Pancreas (tissue), 10 donors: ENCODE data around the gene SLIT1. TPM values are rescaled to one million over a fixed set of nuclear protein-coding genes. Genes with fewer than 3 reads are reported as not detected.
"Not testable (repeated sequence)": the region's sequence is repeated elsewhere in the genome, so short reads cannot be mapped to it uniquely, and the experiment has no call there.

Experiments used
- ATAC-seq, 4 donors: fragments of 200-7000 bp; cut with Tn5 transposase; one replicate each; pipeline versions ENCODE4 v1.8.0 to v1.9.1; 2020; ENCODE audit warnings: mild to moderate bottlenecking in 4 of 4, moderate library complexity in 4 of 4
- DNase-seq, 6 donors: peaks; one replicate each; pipeline ENCODE4 v3.0.0-alpha.2; 2020
- FAIRE-seq: peaks from 2 replicates; lab custom pipeline; 2012; peaks lifted over from hg19 to GRCh38; lab: Jason Lieb, UNC
- H3K27ac ChIP-seq, 4 donors: fragments of 200-600 bp; sonication (generic); 1 replicate in 3 of 4; 2 replicates in 1 of 4; pipeline versions ENCODE4 v1.5.0 to v1.8.0; 2020
- H3K27me3 ChIP-seq, 4 donors: fragments of 200-600 bp; one replicate each; pipeline ENCODE4 v1.8.0; 2021
- H3K36me3 ChIP-seq, 3 donors: fragments of 200-600 bp; sonication (generic) in 1 of 3; one replicate each; pipeline versions ENCODE4 v1.5.0 to v1.8.0; 2020 to 2021
- H3K4me1 ChIP-seq, 3 donors: fragments of 200-600 bp; one replicate each; pipeline ENCODE4 v1.8.0; 2021
- H3K4me3 ChIP-seq, 4 donors: fragments of 200-600 bp; sonication (generic) in 2 of 4; one replicate each; pipeline versions ENCODE4 v1.5.0 to v1.8.0; 2020 to 2021
- H3K9me3 ChIP-seq, 4 donors: fragments of 200-600 bp; one replicate each; pipeline ENCODE4 v1.8.0; 2021
- CTCF ChIP-seq, 4 donors: fragments of 200-600 bp; sonication (generic) in 3 of 4; IDR thresholded peaks; one replicate each; pipeline versions ENCODE4 v1.5.0 to v1.8.0; 2021; ENCODE audit warnings: antibody characterized with exemption in 4 of 4
- WGBS, 2 donors: extraction: QIAGEN DNeasy Blood & Tissue Kit; methylation state at CpG; one replicate each; pipeline ENCODE4 v1.1.7; 2013; 5-methylcytosine and 5-hydroxymethylcytosine counted together
- intact Hi-C, 3 donors: fragments of 100-400 bp; cut with DNase I; formaldehyde crosslinking; loops; one replicate each; pipeline versions ENCODE4 v1.11.1 to v1.14.2; 2022
- polyA plus RNA-seq, 2 donors: library from polyadenylated mRNA; stranded (reverse); fragments of 200-250 nt; gene quantifications; one replicate each; pipeline ENCODE4 v1.2.3, GENCODE V29; 2013
- total RNA-seq, 6 donors: library from RNA; stranded (reverse); fragmentation: NEBNext Ultra II Directional in 4 of 6; extraction: Animal tissue kit (Norgen Biotek cat#: 25700) in 4 of 6; gene quantifications; one replicate each; pipeline versions ENCODE4 v1.2.1 to v1.2.4, GENCODE V29; 2021 to 2023
- donor health status: healthy with polysubstance abuse.
- donor health status: DM: no; HTN: no; CAD: no; lungs with moderate emphysema.
- donor health status: DM: no; HTN: no; CAD: no.
- donor health status: control.
- donor health status: control.
- donor health status: Bipolar disorder and iron deficiency.
- donor health status: DM: yes; HTN: yes; CAD: no.
- donor health status: DM: no; HTN: no; CAD: no.
- donor health status: DM: no; HTN: no; CAD: no.
- donor health status: DM: yes; HTN: yes; CAD: no.

SLIT1 gene
- total and polyA plus RNA-seq, 8 donors = 0.23 to 2.8 (median 0.89) TPM

DNA sequence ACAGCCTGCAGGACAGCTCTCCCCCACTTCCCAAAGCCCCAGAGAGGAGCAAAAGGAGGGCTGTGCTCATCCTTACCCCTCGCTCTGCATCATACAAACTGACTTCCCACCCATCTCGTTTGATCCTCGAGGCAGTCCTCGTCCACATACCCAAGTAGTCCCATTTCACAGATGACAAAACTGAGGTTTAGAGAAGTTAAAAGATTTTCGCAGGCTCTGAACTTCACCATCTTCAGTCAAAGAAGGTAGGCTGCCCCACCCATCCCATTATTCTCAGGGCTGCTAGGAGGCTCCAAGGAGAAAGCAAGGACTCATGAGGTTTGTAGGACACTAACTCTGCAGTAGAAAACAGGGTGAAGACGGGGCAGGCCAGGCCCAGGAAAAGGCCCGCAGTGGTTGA is 147.1 kb downstream of the SLIT1 start:
- Histone ChIP-seq H3K27ac (no peak overlapping the region), H3K9me3 (no peaks in the 10 kb centered on the region), H3K36me3 (no peaks in the 10 kb centered on the region), H3K4me3 (no peak overlapping the region), H3K27me3 (no peaks in the 10 kb centered on the region), H3K4me1 (no peaks in the 10 kb centered on the region)
- ATAC-seq (no peak), DNase-seq (no peak), FAIRE-seq (no peak)
- no peak for TF ChIP-seq CTCF (IDR thresholded peaks at IDR 0.05)
- 86 to 87% methylated on average over 7 of the region's 7 CpGs for WGBS, 2 donors
- intact Hi-C loops = no loop called here

GRCh38 chr10:97037365-97038361 is 148.1 kb downstream of the SLIT1 start:
- Histone ChIP-seq H3K27ac (peak overlapping the region in 1 of 4 donors; percentile 24), H3K9me3 (no peaks in the 10 kb centered on the region), H3K36me3 (no peaks in the 10 kb centered on the region), H3K27me3 (no peaks in the 10 kb centered on the region), H3K4me1 (no peaks in the 10 kb centered on the region), H3K4me3 (peak overlapping the region in 3 of 4 donors; percentile 24 to 45 (median 40))
- WGBS, 2 donors = 13 to 15% methylated on average over 29 to 30 of the region's 30 CpGs
- FAIRE-seq = no peak
- peak; percentile 71 to 88 (median 84) for DNase-seq
- TF ChIP-seq CTCF (IDR thresholded peaks at IDR 0.05) = peak; percentile 77 to 85 (median 82)
- peak; percentile 91 to 97 (median 96) for ATAC-seq
- intact Hi-C loops = no loop called here

- 71 to 80% methylated on average over 18 of the region's 18 CpGs for WGBS, 2 donors
- no peak overlapping the region for H3K4me3 ChIP-seq
- H3K36me3 ChIP-seq = no peaks in the 10 kb centered on the region
- FAIRE-seq (no peak), ATAC-seq (no peak), DNase-seq (no peak)
- no peak overlapping the region for H3K27ac ChIP-seq
- no peak for TF ChIP-seq CTCF (IDR thresholded peaks at IDR 0.05)
- H3K27me3 ChIP-seq = no peaks in the 10 kb centered on the region
- intact Hi-C loops = no loop called here
- H3K9me3 ChIP-seq = no peaks in the 10 kb centered on the region
- no peaks in the 10 kb centered on the region for H3K4me1 ChIP-seq
Observed at GRCh38 chr10:97034958-97035769, 150.6 kb downstream of the SLIT1 start.

GRCh38 chr10:97034301-97034700 is 151.5 kb downstream of the SLIT1 start:
- Histone ChIP-seq H3K4me3 (no peak overlapping the region), H3K27me3 (no peaks in the 10 kb centered on the region), H3K27ac (no peak overlapping the region), H3K36me3 (no peaks in the 10 kb centered on the region), H3K4me1 (no peaks in the 10 kb centered on the region), H3K9me3 (no peaks in the 10 kb centered on the region)
- WGBS, 2 donors = 68 to 81% methylated on average over 7 of the region's 7 CpGs
- DNase-seq (no peak), ATAC-seq (no peak), FAIRE-seq (no peak)
- no peak for TF ChIP-seq CTCF (IDR thresholded peaks at IDR 0.05)
- intact Hi-C loops = no loop called here

GRCh38 chr10:97033841-97034240 is 151.9 kb downstream of the SLIT1 start:
- intact Hi-C loops, H3K36me3 ChIP-seq, H3K9me3 ChIP-seq, H3K4me3 ChIP-seq, H3K27ac ChIP-seq, H3K27me3 ChIP-seq, FAIRE-seq, DNase-seq, ATAC-seq, H3K4me1 ChIP-seq: not testable (repeated sequence)
- WGBS, 2 donors = 82 to 95% methylated on average over 9 of the region's 9 CpGs
